NT2/D1 (cell line): ENCODE results near the gene PSMD8.

Experiments used
- DNase-seq: peaks from one replicate; pipeline ENCODE4 v3.0.0-alpha.2; 2011; ENCODE audit warnings: low read depth, low spot score
- H3K27me3 ChIP-seq: 2 replicates; pipeline ENCODE4 v1.6.0; 2011; ENCODE audit warnings: mild to moderate bottlenecking; ENCODE audit not compliant: insufficient read length, insufficient read depth
- H3K36me3 ChIP-seq: 2 replicates; pipeline ENCODE4 v1.6.1; 2011; ENCODE audit warnings: mild to moderate bottlenecking, low read length, mixed read lengths; ENCODE audit not compliant: insufficient read depth, insufficient read length
- H3K4me1 ChIP-seq: 2 replicates; pipeline ENCODE4 v1.5.1; 2011; ENCODE audit not compliant: insufficient read depth, insufficient read length
- H3K4me3 ChIP-seq: 2 replicates; pipeline ENCODE4 v1.5.1; 2011; ENCODE audit warnings: low read depth; ENCODE audit not compliant: insufficient read length
- H3K9ac ChIP-seq: 2 replicates; pipeline ENCODE4 v1.6.0; 2011; ENCODE audit warnings: low read depth; ENCODE audit not compliant: insufficient read length
- H3K9me3 ChIP-seq: 2 replicates; pipeline ENCODE4 v1.5.1; 2011; ENCODE audit warnings: mild to moderate bottlenecking, low read length; ENCODE audit not compliant: insufficient read depth
- SUZ12 ChIP-seq: IDR thresholded peaks from 2 replicates; pipeline ENCODE4 v1.6.1; 2011; ENCODE audit not compliant: insufficient read length, insufficient read depth; ENCODE audit errors: extremely low read depth
- YY1 ChIP-seq: IDR thresholded peaks from 2 replicates; pipeline ENCODE4 v1.6.1; 2011; ENCODE audit not compliant: insufficient read length, insufficient read depth
- ZNF274 ChIP-seq: IDR thresholded peaks from 2 replicates; pipeline ENCODE4 v1.6.1; 2011; ENCODE audit warnings: mild to moderate bottlenecking, low read depth, low read length

Gene PSMD8

DNA sequence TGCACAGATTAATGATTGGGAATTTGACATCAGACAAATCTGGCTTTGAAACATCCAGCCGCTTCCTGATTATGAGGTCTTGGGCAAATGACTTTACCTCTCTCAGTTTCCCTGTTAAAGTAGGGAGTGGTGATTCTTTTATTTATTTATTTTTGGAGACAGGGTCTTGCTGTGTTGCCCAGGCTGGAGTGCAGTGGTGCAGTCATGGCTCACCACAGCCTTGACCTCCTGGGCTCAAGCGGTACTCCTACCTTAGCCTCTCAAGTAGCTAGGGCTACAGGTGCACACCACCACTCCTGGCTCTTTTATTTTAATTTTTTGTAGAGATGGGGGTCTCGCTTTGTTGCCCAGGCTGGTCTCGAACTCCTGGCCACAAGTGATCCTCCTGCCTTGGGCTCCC is 2.7 kb downstream of the PSMD8 start:
- H3K36me3 ChIP-seq, result peaks cover 48% of the 10 kb centered on the region

DNA sequence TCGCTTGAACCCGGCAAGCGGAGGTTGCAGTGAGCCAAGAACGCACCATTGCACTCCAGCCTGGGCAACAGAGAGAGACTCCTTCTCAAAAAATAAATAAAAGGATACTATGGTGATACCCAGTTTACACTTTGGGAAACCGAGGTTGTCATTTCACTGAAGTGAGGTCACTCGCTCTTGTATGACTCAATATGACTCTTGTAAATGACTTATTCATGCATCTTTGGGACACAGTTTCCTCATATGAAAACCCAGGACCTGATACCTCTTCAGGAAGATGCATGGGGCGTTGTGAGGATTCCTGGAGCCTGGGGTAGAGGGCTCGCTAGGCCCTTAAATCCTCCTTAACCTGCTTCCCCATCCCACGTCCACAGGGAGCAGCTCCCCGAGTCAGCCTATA is 4.5 kb downstream of the PSMD8 start:
- Histone ChIP-seq H3K27me3 (no peaks in the 10 kb centered on the region), H3K9me3 (no peaks in the 10 kb centered on the region), H3K4me1 (no peaks in the 10 kb centered on the region), H3K4me3 (no peak overlapping the region), H3K36me3 (peaks cover 64% of the 10 kb centered on the region), H3K9ac (no peak overlapping the region)
- DNase-seq, result no peak
- TF ChIP-seq ZNF274 (no peak), SUZ12 (no peak), YY1 (no peak)

More for the DNA sequence above, 2.7 kb downstream of the PSMD8 start:
- no peaks in the 10 kb centered on the region for H3K9me3 ChIP-seq
- no peak for TF ChIP-seq ZNF274
- TF ChIP-seq YY1, result no peak
- no peak for TF ChIP-seq SUZ12
- DNase-seq, result no peak
- H3K4me3 ChIP-seq, result no peak overlapping the region
- H3K4me1 ChIP-seq, result no peaks in the 10 kb centered on the region
- no peaks in the 10 kb centered on the region for H3K27me3 ChIP-seq
- no peak overlapping the region for H3K9ac ChIP-seq

GRCh38 chr19:38381138-38381537 is 6.8 kb downstream of the PSMD8 start:
- Histone ChIP-seq H3K9me3 (no peaks in the 10 kb centered on the region), H3K27me3 (no peaks in the 10 kb centered on the region), H3K9ac (no peak overlapping the region), H3K36me3 (peaks cover 75% of the 10 kb centered on the region), H3K4me1 (peaks cover 5% of the 10 kb centered on the region), H3K4me3 (no peak overlapping the region)
- no peak for DNase-seq
- TF ChIP-seq SUZ12, result no peak
- TF ChIP-seq YY1, result no peak
- TF ChIP-seq ZNF274, result no peak

DNA sequence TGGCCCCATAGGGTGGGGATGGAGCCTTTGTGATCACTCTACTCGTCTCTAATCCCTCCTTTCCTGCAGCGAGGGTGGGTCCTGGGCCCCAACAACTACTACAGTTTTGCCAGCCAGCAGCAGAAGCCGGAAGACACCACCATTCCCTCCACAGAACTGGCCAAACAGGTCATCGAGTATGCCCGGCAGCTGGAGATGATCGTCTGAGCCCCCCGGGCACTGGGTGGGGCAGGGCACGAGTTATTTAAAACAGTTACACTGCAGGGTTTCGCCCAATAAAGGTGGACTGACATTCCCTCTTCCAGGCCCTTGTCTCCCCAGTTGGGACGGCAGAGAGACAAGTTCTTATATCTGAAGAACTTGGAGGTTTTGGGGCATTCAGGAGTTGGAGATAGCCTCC is 8.8 kb downstream of the PSMD8 start:
- no peaks in the 10 kb centered on the region for H3K9me3 ChIP-seq
- peaks cover 67% of the 10 kb centered on the region for H3K36me3 ChIP-seq
- TF ChIP-seq ZNF274 (no peak), YY1 (no peak), SUZ12 (no peak)
- H3K4me1 ChIP-seq, result peaks cover 5% of the 10 kb centered on the region
- DNase-seq, result no peak
- H3K4me3 ChIP-seq, result no peak overlapping the region
- no peak overlapping the region for H3K9ac ChIP-seq
- H3K27me3 ChIP-seq, result no peaks in the 10 kb centered on the region

DNA sequence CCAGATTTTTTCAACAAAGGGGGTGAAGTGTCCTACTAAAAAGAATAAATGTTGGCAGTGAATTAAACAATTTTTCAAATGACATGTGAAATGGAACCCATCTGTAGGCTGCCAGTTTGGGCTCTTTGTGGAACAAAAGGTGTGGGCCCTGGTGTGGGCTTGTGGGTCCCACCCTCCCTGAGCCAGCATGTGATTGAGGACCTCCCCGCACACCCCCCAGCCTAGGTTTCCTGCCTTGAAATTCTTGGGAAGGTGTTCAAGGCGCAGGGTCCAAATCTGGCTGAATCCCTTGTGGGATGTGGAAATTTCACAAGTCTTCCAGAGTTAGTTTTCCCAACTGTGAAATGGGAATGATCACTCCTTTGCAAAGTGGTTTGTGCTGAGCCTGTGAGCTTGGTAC is 9.4 kb downstream of the PSMD8 start:
- DNase-seq, result no peak
- peaks cover 5% of the 10 kb centered on the region for H3K4me1 ChIP-seq
- H3K27me3 ChIP-seq, result no peaks in the 10 kb centered on the region
- TF ChIP-seq YY1 (no peak), ZNF274 (no peak), SUZ12 (no peak)
- no peak overlapping the region for H3K4me3 ChIP-seq
- H3K9me3 ChIP-seq, result no peaks in the 10 kb centered on the region
- peaks cover 67% of the 10 kb centered on the region for H3K36me3 ChIP-seq
- H3K9ac ChIP-seq, result no peak overlapping the region

DNA sequence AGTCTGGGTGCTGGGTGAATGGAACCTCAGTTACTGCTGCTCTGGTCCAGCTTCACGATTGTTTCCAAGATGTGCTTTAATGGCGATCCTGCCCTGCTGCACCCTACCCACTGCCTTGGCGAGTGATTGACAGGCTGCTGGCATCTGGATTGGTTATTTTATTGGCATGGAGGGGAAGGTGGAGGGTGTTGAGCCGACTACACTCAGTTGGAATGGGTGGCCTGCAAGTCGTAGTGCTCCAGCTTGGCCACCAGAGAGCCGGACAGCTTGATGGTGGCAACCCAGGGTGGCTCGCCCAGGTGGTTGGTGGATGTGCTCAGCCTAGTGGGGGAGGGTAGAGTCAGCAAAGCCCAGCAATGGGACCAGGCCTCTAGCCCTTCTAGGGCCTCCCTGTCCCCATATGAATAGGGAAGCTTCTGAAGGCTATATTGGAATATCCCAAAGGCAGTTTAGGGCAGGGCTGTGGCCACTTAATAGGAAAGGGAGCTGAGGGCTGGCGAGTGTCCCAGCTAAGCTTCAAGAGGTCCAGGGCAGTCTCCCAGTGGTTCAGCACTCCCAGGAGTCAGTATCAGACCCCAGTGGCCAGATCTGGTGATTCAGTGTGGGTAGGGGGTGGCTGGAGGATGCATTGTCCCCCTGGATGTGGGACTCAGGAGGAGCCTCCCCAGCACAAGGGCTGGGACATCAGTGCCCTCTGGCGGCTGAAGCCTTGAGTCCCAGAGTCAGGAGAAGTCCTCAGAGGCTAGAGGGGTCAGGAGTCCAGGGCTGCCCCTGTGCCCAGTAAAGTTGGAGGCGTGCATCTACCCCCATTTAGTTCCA is 10.0 kb downstream of the PSMD8 start:
- no peak for TF ChIP-seq YY1
- no peak for TF ChIP-seq ZNF274
- no peak for TF ChIP-seq SUZ12
- Histone ChIP-seq H3K27me3 (no peaks in the 10 kb centered on the region), H3K9me3 (no peaks in the 10 kb centered on the region), H3K4me1 (peaks cover 5% of the 10 kb centered on the region), H3K36me3 (peaks cover 61% of the 10 kb centered on the region), H3K4me3 (no peak overlapping the region), H3K9ac (no peak overlapping the region)
- no peak for DNase-seq

DNA sequence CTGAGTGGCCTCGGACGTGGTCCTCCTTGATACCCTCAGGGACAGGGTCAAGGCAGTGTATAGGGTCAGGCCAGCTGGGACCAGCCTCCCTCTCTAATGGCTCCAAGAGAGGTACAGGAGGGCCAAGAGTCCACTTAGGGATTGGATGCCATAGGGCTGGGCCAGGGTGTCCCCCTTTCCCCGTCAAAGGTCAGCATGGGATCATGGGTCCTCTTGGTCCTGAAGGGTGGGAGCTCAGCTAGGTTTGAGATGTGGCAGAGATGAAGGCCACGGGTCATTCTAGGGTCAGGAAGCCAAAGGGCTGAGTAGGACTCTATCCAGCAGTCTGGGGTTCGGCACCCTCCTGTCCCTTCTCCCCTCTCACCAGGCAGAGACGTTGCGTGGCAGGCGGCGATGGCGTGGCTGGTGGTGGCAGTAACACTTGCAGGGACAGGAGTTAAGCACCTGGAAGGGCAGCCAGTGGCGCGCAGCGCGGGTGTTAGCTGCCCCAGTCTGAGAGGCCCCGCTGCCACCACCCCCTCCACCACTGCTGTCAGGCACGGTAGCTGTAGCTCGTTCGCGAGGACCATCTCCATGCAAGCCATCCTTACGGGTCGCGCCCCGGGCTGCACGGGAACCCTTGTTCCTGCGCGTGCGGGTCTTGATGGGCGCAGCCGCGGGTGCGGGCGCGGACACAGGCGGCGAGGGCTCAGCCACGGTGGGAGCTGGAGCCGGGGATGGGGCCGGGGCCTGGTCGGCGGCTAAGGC is 10.9 kb downstream of the PSMD8 start:
- Histone ChIP-seq H3K9me3 (no peaks in the 10 kb centered on the region), H3K9ac (no peak overlapping the region), H3K36me3 (peaks cover 56% of the 10 kb centered on the region), H3K27me3 (no peaks in the 10 kb centered on the region), H3K4me1 (peaks cover 5% of the 10 kb centered on the region), H3K4me3 (no peak overlapping the region)
- DNase-seq, result no peak
- TF ChIP-seq SUZ12 (no peak), YY1 (no peak), ZNF274 (no peak)
